Measurements from ENCODE around the gene LCN2.

Gene LCN2

DNA sequence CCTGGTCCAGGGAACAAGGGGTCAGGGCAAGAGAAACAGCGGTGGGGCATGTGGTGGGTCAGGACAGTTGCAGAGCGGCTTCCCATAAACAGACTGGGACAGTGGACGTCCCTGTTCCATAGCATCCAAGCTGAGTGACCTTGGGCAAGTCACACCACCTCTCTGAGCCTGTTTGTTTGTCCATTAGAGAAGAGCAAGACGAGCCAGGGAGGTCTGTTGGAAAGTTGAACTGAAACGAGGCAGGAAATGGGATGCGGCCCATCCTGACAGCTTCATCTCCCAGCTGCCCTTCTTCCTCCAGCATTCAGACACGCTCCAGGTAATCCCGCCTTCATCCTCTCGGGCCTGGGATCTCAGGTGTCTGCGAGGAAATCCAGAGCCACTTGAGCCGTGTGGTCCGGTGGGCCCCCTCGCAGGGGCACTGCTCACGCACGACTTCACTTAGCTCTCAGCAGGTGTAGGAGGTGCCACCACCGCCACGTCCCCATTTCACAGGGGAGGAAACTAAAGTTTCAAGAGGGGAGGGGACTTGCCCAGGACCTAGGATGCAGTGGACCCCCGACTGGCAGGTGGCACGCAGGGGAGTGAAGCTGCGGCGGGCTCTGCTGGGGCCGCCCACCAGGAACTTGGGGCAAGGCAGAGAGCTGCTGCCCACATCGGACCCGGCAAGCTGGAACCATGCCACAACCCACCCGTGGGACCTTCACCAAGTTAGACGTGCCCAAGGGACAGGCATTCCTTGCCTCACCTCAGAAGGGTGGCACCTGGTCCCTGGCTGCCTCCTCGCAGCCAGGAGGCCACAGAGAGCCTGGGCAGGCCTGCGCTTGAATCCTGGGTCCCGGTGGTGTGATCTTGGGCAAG is 34.7 kb upstream of the LCN2 start:
- no peak for DNase-seq (ENCODE audit: low read depth, low spot score)

DNA sequence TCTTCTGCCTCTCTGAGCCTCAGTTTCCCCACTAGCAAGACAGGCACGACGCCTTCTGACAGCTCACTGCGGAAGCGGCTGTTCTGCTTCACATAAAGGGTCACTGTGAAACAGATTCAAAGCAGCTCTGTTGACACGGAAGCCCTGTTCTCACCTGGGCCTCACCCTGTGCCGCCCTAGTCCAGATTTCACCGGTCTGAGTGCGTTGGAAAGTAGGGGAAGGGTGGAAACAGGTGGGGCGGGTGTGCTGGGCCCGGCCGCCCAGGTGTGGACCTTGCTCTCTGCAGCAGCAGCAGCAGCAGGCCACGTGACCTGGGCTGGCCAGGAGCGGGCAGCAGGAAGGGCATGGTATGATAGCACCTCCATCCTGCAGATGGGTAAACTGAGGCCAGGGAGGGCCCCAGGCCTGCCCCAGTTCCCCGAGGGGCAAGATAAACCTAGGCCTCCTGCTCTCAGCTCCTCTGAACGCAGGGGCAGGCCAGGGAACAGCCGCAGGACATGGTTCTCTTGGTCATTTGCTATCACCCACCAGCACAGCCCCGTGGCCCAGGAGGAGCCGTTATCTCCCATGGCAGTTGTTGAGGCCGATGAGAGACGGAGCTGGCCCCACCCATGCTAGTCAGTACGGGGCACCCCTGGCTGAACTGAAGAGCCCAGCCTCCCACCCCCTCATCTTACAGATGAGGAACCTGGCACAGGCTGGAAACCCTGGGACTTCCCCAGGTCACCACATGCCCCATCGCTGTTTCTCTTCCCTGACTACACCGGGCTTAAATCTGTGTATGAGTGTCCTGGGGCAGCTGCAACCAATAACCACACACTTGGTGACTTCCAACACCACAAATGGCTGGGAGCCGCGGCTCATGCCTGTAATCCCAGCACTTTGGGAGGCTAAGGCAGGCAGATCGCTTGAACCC is 33.8 kb upstream of the LCN2 start:
- DNase-seq (ENCODE audit: low read depth, low spot score), result no peak

DNA sequence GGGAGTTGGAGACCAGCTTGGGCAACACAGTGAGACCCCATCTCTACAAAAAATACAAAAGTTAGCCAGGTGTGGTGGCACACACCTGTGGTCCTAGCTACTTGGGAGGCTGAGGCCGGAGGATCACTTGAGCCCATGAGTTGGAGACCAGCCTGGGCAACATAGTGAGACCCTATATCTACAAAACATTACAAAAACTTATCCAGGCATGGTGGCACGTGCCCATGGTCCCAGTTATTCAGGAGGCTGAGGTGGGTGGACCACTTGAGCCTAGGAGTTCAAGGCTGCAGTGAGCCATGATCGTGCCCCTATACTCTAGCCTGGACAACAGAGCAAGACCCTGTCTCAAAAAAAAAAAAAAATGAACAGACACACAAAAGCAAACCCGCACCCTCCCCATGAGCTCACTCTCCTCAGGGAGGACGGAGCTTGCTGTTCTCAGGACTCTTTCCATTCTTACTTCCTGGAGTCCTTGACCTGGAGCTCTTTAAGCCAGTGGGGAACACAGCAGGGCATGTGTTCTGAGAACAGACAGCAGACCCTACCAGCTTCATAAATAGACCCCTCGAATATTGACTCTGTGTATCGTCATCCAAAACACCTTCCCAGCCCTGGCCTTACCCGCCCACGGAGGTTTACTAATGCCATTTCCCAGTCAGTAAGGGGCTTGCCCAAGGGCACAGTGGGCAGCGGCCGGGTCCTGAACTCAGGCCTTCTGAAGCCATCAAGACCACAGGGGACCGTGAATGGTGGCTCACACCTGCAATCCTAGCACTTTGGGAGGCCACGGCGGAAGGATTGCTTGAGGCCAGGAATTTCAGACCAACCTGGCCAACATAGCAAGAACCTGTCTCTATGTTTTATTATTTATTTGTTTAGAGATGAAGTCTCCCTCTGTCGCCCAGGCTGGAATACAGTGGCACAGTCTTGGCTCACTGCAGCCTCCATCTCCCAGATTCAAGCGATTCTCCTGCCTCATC is 32.9 kb upstream of the LCN2 start:
- DNase-seq (ENCODE audit: low read depth, low spot score), result no peak

DNA sequence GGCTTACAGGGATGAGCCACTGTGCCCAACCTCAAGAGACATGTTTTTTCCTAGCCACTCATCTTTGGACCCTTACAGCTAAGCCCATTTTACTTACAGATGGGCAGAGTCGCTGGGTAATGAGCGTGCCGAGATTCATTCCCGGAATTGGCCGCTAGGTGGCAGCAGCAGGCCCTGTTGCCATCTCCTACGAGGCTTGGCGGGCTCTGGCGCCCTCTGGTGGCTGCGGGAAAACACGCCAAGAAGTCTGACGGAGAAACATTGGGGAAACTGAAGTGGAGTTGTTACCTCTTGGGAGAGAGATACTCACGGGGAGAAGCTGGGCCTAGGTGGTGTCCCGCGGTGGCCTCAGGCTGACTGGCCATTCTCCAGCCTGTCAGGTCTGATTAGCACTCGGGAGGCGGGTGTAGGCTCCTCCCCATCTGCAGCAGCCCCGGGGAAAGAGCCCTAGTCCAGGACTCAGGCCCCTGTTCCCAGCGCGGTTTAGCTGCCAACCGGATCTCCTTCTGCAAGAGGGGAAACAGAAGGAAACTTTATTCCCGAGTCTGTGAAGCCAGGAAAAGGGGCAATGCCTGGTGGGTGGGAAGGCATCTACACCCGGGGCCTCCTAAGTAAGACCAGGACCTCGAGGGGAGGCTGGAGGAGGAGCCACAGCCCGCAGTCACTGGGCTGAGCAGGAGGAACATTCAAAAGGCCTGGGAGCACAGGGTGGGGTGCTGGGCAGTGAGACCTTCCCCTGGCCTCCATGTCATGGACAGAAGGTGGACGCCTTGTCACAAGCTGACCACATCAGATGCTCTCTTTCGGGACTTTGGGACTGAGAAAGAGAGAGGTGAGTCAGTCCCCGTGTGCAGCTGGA is 31.4 kb upstream of the LCN2 start:
- peak; percentile 78 for DNase-seq (ENCODE audit: low read depth, low spot score)

DNA sequence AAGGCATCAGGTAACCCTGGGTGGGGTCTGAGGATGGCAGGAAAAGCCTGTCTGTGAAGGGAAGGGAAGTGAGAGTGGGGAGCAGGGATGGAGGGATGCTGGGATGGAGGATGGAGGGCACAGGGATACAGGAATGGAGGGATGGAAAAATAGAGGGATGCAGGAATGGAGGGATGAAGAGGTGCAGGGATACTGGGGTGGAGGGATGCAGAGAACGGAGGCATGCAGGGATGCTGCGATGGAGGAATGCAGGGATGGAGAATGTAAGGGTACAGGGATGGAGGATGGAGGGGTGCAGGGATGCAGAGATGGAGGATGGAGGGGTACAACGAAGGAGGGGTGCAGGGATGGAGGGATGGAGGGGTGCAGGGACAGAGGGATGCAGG is 30.8 kb upstream of the LCN2 start:
- no peak for DNase-seq (ENCODE audit: low read depth, low spot score)

DNA sequence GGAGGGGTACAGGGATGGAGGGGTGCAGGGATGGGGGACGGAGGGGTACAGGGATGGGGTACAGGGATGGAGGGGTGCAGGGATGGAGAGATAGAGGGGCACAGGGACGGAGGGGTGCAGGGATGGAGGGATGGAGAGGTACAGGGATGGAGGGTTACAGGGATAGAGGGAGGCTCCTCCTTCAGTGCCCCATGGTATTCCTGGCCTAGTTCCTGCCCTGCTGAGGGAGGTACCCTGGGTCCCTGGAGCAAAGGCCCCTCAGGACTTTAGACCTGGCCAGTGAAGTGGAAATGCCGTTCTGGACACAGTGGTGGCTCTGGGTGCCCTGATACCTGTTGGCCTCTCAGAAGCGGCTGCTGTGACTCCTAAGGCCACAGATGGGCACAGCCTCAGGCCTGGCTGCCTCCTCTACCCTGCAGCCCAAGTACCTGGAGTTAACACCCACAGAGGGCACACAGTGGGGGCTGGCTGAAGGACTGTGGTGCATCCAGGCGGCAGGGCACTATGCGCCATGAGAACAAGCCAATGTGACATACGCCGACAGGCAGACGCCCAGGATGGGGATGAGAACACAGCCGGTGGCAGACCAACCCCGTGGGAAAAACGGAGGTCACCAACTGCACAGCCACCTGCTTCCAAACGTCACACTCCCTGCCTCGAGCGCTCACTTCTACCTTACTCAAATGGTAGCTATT is 30.1 kb upstream of the LCN2 start:
- DNase-seq (ENCODE audit: low read depth, low spot score), result no peak

DNA sequence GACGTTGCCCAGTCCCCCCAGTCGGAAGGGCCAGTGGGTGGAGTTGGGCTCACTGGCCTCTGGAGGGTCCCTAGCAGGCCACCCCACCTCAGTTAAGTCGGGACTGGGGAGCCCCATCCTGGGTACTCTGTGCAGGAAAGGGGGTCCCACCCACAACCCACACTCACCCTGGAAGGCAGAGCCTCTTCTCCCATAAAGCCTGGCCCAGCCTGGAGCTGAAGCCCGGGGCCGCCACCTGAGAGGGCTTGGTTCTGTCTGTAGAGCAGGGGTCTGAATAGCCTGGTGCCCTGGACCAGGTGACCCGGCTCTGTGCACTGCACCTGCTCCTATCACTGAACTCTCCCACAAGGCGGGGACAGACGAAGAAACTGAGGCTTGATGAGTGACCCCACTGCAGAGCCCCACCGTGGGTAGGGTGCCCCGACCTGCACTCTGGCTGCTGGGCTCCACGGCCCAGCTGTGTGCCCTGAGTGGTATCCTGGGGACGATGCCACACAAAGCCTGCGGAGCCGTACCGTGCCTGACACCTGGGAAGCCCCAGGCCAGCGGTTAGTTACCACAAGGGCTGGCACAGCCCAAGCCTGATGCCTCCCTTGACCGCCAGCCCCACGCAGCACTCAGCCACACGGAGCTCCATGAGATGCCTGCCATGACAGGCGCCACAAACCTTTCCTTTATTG is 29.1 kb upstream of the LCN2 start:
- no peak for DNase-seq (ENCODE audit: low read depth, low spot score)

DNA sequence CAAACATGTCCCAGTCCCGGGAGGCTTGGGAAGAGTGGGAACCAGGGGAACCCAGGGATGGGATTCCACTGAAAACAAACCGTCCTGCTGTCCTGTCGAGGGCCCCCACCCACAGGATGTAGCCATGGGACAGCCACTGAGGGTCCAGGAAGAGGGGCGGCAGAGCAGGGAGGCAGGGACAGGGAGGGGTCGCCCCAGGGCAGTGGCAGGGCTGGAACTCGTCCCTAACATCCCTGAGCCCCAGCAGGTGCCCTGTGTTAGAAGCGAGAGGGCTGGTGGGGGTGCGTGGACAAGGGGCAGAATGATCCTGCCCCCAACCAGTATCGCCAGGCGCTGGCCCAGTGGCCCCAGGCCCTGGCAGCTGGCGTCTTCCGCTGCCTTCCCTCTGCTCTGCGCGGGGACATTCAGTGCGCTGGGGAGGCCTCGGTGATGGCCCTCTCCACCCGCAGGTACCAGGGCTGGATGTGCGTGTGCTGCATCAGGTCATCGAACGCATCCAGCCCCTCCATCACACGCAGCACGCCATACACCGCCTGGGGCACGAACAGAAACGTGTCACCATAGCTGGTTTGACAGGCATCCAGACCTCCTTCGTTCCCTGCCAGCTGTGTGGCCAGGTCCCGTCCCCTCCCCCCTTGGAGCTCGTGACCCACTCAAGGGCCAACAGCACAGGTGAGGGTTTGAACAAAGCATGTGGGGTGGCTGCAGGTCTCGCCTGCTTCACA is 28.4 kb upstream of the LCN2 start:
- DNase-seq (ENCODE audit: low read depth, low spot score), result no peak

DNA sequence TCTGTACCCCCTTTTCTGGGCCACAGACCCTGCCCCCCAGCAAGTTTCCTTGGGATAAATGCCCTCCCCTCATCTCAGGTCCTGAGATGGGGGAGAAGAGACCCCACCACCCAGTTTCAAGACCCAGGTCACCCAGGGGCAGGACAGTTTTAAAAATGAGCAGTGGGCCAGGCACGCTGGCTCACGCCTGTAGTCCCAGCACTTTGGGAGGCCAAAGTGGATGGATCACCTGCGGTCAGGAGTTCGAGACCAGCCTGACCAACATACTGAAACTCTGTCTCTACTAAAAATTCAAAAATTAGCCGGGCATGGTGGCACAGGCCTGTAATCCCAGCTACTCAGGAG is 27.8 kb upstream of the LCN2 start:
- DNase-seq (ENCODE audit: low read depth, low spot score), result no peak

DNA sequence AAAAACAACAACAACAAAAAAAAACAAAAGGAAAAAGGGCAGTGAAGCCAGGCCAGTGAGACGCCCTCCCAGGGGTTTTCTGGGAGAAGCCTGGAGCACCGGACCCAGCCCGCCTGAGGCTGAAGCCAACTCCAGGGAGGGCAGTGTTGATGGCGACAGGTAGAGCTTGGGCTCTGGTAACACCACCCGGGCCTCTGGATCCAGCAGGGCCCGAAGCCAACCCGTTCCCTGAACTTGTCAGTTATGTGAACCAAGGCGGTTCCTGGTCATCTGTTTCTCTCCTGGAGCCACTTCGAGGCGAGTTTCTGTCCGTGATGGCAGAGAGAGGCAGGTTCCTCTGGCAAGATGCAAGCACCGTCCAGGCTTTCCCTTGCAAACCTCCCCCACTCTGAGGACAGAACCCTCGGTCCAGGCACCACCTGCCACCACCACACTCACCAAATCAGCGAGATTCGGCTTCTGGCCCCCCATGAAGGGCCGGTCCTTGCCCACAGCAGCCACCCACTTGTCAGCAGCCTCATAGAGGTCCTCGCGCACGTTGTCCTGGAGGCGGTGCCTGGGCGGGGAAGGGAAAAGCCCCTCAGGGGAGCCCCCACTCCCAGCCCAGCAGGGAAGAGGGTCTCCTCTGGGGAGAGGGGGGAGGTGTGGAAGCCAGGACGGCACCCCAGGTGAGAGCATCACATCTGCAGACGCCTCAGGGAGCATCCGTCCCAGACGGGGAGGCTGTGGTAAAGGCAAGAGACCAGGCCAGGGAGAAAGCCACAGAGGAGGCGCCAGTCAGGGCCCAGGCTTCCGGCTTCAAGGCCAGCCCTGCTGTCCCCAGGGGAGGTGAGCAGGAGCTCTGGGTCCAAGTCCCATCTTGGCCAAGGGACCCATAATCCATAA is 27.1 kb upstream of the LCN2 start:
- DNase-seq (ENCODE audit: low read depth, low spot score), result no peak

DNA sequence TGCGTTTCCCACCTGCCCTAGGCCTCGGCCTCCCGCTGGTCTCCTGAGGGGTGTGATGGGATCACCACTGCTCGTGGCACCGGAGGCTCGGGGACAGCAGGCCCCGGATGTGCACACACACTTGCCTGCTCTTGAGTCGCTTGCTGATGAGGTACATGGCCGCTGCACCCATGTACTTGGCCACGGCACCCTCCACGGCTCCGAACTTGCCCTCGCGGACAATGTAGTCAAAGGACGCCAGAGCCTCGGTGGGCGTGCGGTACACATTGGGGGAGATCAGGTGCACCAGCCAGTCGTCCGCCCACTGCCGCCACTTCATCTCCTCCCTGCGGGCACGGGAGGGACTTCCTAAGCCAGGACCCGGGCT is 26.5 kb upstream of the LCN2 start:
- DNase-seq (ENCODE audit: low read depth, low spot score), result no peak

DNA sequence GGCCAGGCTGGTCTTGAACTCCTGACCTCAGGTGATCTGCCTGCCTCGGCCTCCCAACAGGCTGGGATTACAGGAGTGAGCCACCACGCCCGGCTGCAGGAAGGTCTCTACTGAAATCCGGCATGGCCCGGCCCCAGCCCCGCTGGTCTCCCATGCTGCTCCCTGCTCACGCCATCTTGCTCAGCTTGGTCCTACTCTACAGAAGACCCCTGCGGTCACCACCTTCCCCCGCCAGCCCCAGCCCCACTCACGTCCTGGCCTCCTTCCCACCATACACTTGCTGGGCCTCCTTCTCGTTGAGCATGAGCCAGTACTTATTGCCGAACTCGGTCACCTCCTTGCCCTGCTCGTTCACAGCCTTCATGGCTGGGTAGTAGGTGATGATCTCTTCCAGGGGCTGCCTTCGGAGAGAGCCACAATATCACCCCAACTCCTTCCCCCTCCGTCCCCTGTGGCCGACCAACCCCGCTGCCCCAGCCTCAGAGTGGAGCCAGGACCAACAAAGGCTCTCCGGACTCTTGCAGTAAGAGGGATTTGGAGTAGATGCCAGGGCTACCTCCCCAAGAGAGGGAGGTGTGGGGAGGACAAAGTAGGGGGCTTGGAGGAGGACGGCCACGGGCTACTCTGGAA is 25.7 kb upstream of the LCN2 start:
- no peak for DNase-seq (ENCODE audit: low read depth, low spot score)

DNA sequence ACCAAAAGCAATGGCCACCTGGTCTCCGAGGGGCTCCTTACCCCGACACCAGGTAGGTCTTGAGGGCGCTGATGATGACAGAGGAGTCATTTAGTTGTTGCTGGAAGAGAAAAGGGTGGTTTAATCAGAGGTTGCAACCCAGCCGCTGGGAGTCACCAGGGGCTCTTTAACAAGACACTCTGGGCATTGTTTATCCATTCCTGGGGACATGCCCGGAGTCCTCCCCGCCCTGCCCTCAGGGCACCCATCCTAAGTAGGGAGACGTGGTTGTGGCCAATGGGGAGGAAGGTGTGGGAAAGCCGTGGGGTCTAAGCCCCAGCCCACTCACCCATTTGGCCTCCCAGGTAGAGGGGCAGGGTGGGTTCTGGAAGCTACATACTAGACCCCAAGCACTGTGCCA is 24.8 kb upstream of the LCN2 start:
- DNase-seq (ENCODE audit: low read depth, low spot score), result no peak

DNA sequence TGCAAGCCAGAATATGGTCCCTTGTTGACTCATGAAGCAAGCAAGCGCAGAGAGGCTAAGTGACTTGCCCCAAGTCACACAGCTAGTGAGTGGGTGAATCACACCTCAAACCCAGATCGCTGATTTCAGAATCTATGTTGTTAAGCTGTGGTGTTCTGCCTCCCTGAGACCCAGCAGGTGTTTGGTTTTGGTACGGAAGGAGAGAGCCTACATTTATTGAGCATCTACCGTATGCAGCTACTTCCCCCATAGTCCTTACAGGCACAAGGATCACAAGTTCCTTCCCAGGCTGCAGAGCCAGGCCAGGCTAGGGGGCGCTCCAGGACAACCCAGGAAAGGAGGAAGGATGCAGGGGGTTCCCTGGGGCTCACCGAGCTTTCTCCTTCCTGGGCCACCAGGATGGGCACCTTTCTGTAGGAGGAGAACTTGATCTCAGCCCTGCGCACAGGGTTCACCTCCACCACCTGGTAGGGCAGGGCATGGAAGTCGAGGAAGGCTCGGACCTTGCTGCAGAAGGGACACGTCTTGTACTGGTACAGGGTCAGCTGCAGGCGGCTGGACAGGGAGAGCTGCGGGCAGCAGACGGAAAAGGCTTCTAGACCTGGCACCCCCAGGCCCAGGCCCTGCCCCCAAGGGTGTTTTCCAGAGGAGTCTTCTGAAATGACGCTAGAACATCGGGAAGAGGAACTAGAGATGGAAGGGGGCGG is 24.2 kb upstream of the LCN2 start:
- DNase-seq (ENCODE audit: low read depth, low spot score), result no peak

DNA sequence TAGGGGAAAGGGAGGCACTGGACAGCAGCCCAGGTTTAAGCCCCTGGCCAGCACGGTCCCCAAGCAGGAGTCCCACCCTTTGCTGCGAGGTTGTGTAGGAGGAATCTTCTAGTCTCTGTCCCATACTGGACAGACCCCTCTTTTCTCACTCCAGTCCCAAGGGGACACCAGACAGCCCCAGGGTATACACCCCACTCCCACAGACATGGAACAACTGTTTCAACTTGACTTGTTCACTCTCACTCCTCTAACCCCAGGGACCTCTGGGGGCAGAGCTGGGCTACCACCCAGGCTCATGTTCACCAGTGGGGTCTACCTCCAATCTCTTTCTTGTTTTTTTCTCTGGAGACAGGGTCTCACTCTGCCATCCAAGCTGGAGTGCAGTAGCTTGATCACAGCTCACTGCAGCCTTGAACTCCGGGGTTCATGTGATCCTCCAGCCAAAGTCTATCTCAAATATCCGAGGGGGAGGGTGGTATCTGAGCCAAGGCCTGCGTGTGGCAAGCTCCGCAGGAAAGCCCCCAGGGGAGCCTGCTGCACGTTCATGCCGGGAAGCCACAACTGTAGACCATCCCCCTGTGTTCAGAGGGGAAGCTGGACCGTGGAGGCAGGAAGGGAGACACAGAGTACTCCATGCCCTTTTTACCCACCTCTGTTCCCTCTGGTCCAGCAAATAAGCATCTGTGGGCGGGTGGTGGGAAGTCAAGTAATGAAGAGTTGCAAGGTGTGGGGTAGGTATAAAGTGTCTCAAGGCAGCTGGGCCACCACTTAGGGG is 23.5 kb upstream of the LCN2 start:
- no peak for DNase-seq (ENCODE audit: low read depth, low spot score)

DNA sequence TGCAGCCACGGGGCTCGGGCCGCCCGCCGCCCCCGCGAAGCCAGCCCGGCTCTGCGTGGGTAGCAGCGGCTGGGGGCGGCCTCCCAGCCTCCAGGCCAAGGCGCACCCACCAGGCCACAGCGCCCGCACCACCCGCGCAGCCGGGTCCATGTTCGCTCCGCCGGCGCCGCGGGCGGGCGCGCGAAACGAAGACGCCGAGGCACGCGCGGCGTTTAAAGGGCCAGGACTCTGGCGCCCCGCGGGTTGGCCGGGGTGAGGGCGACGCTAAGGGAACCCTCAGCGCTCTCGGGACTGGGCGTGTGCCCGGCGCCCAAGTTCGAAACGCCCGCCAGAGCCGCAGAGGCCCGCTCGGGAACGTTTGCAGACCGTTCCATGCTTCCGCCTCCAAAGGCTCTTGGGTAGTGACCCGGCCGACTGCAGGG is 21.7 kb upstream of the LCN2 start, which contains the start of gene PTGES2:
TSS of gene PTGES2 (minus strand) at position 162 of the 422 bp plus-strand sequence. CDS start at position 150, 12 bp downstream.
- no peak for DNase-seq (ENCODE audit: low read depth, low spot score)
